RWPE1 (cell line): Measurements from ENCODE around the gene LNX2.

Experiments used
- CTCF ChIA-PET: fragments of 350-600 bp; sonication (Branson Sonifier 250); formaldehyde crosslinking; extraction: SDS; loops from one replicate; lab custom pipeline; 2021; lab: Yijun Ruan, JAX
- POLR2A ChIA-PET: fragments of 400-600 bp; formaldehyde crosslinking; extraction: SDS; loops from one replicate; lab custom pipeline; 2020; ENCODE audit warnings: antibody characterized with exemption; ENCODE audit not compliant: low non-redundant PET; lab: Yijun Ruan, JAX
- DNase-seq: peaks from one replicate; pipeline ENCODE4 v3.0.0; 2012; ENCODE audit warnings: low spot score
- H3K27ac ChIP-seq: fragments of 450-650 bp; 2 replicates; pipeline ENCODE4 v1.5.1; 2017
- CTCF ChIP-seq: fragments of 450-650 bp; conservative IDR thresholded peaks from 2 replicates; pipeline ENCODE4 v1.5.1; 2017; ENCODE audit warnings: low read depth, mild to moderate bottlenecking

Gene LNX2

DNA sequence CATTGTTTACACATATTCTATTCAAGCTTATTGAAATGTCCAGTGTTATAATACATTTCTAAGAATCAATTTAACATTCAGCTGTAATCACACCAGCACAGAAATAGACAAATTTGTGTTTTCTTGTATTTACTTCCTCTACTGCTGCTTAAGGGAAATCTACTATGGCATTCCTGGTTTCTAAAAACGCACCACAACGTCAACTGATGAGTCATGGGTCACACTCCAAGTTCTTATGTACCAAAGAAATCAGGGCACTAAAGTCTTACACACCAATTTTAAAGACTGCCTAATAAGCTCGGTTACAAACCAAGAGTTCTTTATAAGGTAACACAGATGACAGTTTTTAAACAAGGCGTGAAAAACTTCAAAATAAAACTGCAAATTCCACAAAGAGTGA is 13.2 kb downstream of the LNX2 start:
- no peak overlapping the region for H3K27ac ChIP-seq

DNA sequence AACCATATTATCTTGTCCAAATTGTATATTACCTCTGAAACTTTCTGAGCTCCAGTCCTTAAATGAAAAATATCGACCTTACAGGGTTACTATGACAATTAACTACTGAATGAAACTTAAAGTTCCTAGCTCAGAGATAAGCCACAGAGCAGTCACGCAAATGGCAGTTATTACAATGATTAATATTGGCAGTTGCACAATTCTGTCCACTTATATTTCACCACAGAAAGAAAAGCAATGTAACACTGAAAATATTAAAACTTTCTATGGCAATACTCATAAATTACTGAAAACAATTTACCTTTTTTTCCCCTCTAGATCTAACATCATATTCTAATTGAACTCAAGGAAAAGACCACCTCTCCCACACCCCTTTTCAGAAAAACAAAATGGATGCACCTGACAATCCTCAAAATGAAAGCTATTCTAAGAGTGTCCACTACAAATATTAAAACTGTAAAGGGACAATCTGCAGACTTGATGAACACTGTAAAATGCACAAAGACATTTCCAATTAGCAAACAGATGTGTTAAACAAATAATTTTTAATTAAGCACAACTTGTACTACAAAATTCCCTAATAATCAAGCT is 14.6 kb downstream of the LNX2 start:
- DNase-seq: no peak
- TF ChIP-seq CTCF: no peak
- CTCF ChIA-PET: no interaction called here
- POLR2A ChIA-PET: no interaction called here
- no peak overlapping the region for H3K27ac ChIP-seq

More for the DNA sequence above, 13.2 kb downstream of the LNX2 start:
- ChIA-PET CTCF (interaction anchor here (0.7 kb wide), 1 partner anchor 113 kb away, joined by 3 read pairs; no protein-coding TSS in a partner anchor), POLR2A (no interaction called here)
- no peak for TF ChIP-seq CTCF
- peak; percentile 29 for DNase-seq

GRCh38 chr13:27605099-27605498 is 15.2 kb downstream of the LNX2 start:
- no peak for DNase-seq
- no peak for TF ChIP-seq CTCF
- ChIA-PET CTCF (no interaction called here), POLR2A (no interaction called here)
- no peak overlapping the region for H3K27ac ChIP-seq

DNA sequence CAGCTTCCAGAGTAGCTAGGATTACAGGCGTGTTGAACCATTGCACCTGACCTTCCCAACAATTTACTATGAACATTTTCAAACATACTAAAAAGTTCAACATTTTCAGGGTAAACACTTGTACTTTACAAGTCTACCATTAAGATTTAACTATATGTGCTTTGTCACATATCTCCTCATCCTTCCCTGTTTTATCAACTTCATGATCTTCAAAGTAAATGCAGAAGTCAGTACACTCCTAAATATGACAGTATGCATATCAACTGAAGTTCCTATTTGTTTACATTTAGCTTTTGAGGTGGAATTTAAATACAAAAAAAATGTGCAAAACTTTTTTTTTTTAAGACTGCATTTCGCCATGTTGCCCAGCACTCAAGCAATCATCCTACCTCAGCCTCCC is 18.5 kb downstream of the LNX2 start:
- no peak for DNase-seq
- ChIA-PET CTCF (interaction anchor here (0.8 kb wide), 1 partner anchor 352 kb away, joined by 8 read pairs; no protein-coding TSS in a partner anchor), POLR2A (interaction anchor here (0.5 kb wide), 1 partner anchor 173 kb away, joined by 9 read pairs; no protein-coding TSS in a partner anchor)
- H3K27ac ChIP-seq: no peak overlapping the region
- no peak for TF ChIP-seq CTCF

DNA sequence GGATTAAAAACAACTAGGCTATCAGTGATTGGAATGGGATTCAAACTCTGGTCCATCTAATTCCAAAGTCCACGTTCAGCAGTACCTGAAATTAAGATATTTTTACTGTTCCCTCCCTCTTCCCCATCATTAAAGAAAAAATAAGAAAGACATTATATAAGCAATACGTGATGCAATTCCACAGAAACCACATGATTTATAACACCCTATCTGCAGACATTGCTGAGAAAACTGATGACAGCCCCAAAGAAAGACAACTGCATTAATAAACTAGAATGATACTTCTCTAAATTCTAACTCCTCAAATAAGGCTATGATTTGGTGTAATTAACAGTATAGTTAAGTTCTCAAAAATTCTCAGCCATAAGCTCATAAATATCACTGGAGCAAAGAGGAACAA is 19.1 kb downstream of the LNX2 start:
- POLR2A ChIA-PET: no interaction called here

DNA sequence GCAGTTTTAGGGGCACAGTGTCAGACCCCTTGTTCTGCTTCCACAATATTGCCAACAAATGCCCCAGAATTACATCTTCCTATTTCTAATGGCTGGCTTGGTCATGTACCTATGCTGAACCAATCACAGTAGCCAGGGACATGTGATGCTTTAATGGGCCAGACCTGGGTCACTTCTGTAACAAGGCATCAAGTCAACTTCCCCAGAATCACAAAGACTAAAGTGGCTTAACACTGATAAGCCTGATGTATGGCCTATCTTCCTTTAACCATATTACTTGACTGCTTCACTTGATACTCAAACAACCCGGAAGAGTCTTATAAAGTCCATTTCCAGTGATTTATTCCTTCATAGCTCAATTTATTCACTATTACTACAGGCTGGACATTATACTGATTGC is 19.6 kb downstream of the LNX2 start:
- DNase-seq: no peak
- TF ChIP-seq CTCF: no peak
- H3K27ac ChIP-seq: no peak overlapping the region
- CTCF ChIA-PET: interaction anchor here (0.6 kb wide), 1 partner anchor 218 kb away, joined by 3 read pairs; no protein-coding TSS in a partner anchor
- POLR2A ChIA-PET: no interaction called here

More for the DNA sequence above, 19.1 kb downstream of the LNX2 start:
- CTCF ChIA-PET: interaction anchor here (0.6 to 0.8 kb wide), 2 partner anchors 218 to 353 kb away, joined by 3 to 8 read pairs; no protein-coding TSS in a partner anchor
- DNase-seq: no peak
- H3K27ac ChIP-seq: no peak overlapping the region
- TF ChIP-seq CTCF: no peak
